ENCODE data around the gene ZFYVE9.

DNA sequence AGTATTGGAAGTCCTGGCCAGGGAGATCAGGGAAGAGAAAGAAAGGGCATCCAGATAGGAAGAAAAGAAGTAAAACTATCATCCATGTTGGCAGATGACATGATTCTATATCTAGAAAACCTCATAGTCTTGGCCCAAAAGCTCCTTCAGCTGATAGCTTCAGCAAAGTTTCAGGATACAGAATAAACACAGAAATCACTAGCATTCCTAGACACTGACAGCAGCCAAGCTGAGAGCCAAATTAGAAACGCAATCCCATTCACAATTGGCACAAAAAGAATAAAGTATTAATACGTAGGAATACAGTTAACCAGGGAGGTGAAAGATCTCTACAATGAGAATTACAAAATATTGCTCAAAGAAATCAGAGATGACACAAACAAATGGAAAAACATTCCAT is 44.6 kb downstream of the ZFYVE9 start:
- TF ChIP-seq, protein P1, sequence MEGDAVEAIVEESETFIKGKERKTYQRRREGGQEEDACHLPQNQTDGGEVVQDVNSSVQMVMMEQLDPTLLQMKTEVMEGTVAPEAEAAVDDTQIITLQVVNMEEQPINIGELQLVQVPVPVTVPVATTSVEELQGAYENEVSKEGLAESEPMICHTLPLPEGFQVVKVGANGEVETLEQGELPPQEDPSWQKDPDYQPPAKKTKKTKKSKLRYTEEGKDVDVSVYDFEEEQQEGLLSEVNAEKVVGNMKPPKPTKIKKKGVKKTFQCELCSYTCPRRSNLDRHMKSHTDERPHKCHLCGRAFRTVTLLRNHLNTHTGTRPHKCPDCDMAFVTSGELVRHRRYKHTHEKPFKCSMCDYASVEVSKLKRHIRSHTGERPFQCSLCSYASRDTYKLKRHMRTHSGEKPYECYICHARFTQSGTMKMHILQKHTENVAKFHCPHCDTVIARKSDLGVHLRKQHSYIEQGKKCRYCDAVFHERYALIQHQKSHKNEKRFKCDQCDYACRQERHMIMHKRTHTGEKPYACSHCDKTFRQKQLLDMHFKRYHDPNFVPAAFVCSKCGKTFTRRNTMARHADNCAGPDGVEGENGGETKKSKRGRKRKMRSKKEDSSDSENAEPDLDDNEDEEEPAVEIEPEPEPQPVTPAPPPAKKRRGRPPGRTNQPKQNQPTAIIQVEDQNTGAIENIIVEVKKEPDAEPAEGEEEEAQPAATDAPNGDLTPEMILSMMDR (conservative IDR thresholded peaks at IDR 0.05 in 1 of 2, IDR thresholded peaks at IDR 0.05 in 1 of 2; ENCODE audit: low read depth in 1 of 2, low read length in 2 of 2) = no peak
- no peak for TF ChIP-seq EZH2 (IDR thresholded peaks at IDR 0.05; ENCODE audit: low read length, missing control alignments)
